Mucosa of rectum (tissue), 2 donors: Measurements from ENCODE around the gene SERPING1.

ENCODE experiments used
- H3K27ac ChIP-seq, 2 donors: one replicate each; pipeline ENCODE4 v1.7.0; 2013; ENCODE audit warnings: inconsistent platforms in 2 of 2, low read depth in 2 of 2, low read length in 2 of 2
- H3K27me3 ChIP-seq, 2 donors: one replicate each; pipeline ENCODE4 v1.7.0; 2013; ENCODE audit warnings: low read length in 2 of 2; ENCODE audit not compliant: control insufficient read depth in 2 of 2, insufficient read depth in 2 of 2
- H3K36me3 ChIP-seq, 2 donors: one replicate each; pipeline ENCODE4 v1.7.0; 2013; ENCODE audit warnings: low read length in 2 of 2; ENCODE audit not compliant: control insufficient read depth in 2 of 2, insufficient read depth in 2 of 2
- H3K4me1 ChIP-seq, 2 donors: one replicate each; pipeline ENCODE4 v1.7.0; 2013; ENCODE audit warnings: low read length in 2 of 2, mild to moderate bottlenecking in 1 of 2; ENCODE audit not compliant: control insufficient read depth in 2 of 2, insufficient read depth in 2 of 2
- H3K4me3 ChIP-seq, 2 donors: one replicate each; pipeline ENCODE4 v1.7.0; 2013; ENCODE audit warnings: low read length in 2 of 2
- H3K9ac ChIP-seq, 2 donors: one replicate each; pipeline ENCODE4 v1.7.0; 2013; ENCODE audit warnings: low read length in 2 of 2, low read depth in 1 of 2, mild to moderate bottlenecking in 1 of 2
- H3K9me3 ChIP-seq, 2 donors: one replicate each; pipeline ENCODE4 v1.7.0; 2013; ENCODE audit warnings: low read length in 2 of 2; ENCODE audit not compliant: control insufficient read depth in 2 of 2
- donor health status: healthy.
- donor health status: Normal muscosa, but diverticular disease.

Gene SERPING1

DNA sequence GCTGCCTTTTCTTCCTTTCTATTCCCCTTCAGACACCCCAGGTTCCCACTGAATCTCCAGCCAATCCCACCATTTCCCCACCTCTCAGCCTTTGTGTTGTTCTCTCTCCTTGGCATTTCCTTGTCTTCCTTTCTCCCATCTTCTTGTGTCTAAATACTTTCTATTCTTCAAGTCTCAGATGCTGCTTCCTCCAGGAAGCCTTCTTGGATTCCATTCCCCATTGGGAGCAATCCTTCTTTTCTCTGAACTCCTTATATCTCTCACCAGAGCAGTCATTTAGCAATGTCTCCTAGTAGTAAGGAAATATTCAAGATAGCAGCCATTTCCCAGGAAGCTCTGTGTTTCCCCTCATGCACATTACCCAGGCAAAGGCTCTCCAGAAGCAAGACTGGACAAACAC is 36.8 kb downstream of the SERPING1 start:
- peaks cover 3 to 4% of the 10 kb centered on the region in 2 donors for H3K4me1 ChIP-seq
- H3K9me3 ChIP-seq, result no peaks in the 10 kb centered on the region
- H3K4me3 ChIP-seq, result no peak overlapping the region
- peaks cover 20 to 31% of the 10 kb centered on the region in 2 donors for H3K27me3 ChIP-seq
- no peak overlapping the region for H3K27ac ChIP-seq
- no peak overlapping the region for H3K9ac ChIP-seq
- no peaks in the 10 kb centered on the region for H3K36me3 ChIP-seq

DNA sequence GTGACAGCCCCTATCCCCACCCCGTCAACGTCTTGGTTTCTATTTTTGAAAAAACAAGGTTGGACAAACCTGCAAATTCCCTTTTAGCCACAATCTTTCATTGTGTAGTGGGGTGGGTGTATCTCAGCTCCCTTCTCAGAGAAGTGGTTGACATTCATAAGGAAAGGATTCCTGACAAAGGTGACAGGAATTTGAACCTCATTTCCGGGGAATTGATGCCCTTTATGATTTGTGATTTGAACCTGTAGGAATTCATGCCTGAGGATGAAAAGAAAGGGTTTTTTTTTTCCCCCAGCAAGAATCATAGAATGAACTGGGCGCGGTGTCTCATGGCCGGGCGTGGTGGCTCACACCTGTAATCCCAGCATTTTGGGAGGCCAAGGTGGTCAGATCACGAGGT is 37.8 kb downstream of the SERPING1 start:
- H3K27me3 ChIP-seq, result peaks cover 20 to 38% of the 10 kb centered on the region in 2 donors
- H3K9ac ChIP-seq, result no peak overlapping the region
- no peak overlapping the region for H3K27ac ChIP-seq
- no peaks in the 10 kb centered on the region for H3K9me3 ChIP-seq
- no peaks in the 10 kb centered on the region for H3K36me3 ChIP-seq
- no peak overlapping the region for H3K4me3 ChIP-seq
- H3K4me1 ChIP-seq, result peaks cover 5 to 9% of the 10 kb centered on the region in 2 donors

GRCh38 chr11:57637626-57638004 is 40.1 kb downstream of the SERPING1 start:
- H3K27me3 ChIP-seq, result peaks cover 17 to 37% of the 10 kb centered on the region in 2 donors
- peaks cover 5 to 9% of the 10 kb centered on the region in 2 donors for H3K4me1 ChIP-seq
- no peak overlapping the region for H3K27ac ChIP-seq
- H3K36me3 ChIP-seq, result no peaks in the 10 kb centered on the region
- no peaks in the 10 kb centered on the region for H3K9me3 ChIP-seq
- no peak overlapping the region for H3K9ac ChIP-seq
- peak overlapping the region; percentile 49 to 77 for H3K4me3 ChIP-seq

- H3K36me3 ChIP-seq, result no peaks in the 10 kb centered on the region
- H3K27me3 ChIP-seq, result peaks cover 15 to 34% of the 10 kb centered on the region in 2 donors
- peak overlapping the region in 1 of 2 donors; percentile 63 for H3K27ac ChIP-seq
- H3K9me3 ChIP-seq, result no peaks in the 10 kb centered on the region
- peaks cover 5 to 9% of the 10 kb centered on the region in 2 donors for H3K4me1 ChIP-seq
- H3K9ac ChIP-seq, result peak overlapping the region; percentile 44 to 60
- H3K4me3 ChIP-seq, result peak overlapping the region; percentile 77 to 82
Observed at GRCh38 chr11:57638005-57638781, 40.7 kb downstream of the SERPING1 start.

DNA sequence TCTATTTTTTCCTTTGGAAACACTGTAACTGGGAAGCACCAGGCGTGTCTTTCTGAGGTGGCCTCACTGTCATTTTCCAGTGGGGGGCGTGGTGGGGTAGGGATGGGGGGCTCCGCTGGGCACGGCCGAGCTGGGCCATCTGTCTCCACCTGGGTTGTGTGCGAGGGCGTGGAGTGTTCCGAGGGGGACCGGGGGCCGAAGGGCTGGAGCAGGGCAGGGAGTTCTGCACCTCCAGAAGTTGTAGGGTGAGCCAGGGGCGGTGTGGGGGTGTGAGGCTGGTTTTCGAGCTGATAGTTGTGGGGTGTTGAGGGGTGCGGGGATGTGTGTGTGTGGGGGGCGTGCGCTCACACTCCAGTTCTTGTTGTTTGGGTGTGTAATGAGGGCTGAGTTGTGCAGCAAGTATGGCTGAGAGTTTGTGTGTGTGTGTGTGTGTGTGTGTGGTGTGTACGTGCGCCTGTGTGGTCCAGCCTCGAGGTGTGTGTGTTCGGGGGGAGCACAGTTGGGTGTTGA is 41.4 kb downstream of the SERPING1 start:
- Histone ChIP-seq H3K9ac (peak overlapping the region; percentile 44 to 60), H3K9me3 (no peaks in the 10 kb centered on the region), H3K36me3 (no peaks in the 10 kb centered on the region), H3K4me3 (peak overlapping the region; percentile 77 to 82), H3K27me3 (peaks cover 10 to 33% of the 10 kb centered on the region in 2 donors), H3K27ac (no peak overlapping the region), H3K4me1 (peaks cover 5 to 9% of the 10 kb centered on the region in 2 donors)

GRCh38 chr11:57639321-57640067 is 42.0 kb downstream of the SERPING1 start:
- H3K36me3 ChIP-seq, result no peaks in the 10 kb centered on the region
- H3K27me3 ChIP-seq, result peaks cover 6 to 29% of the 10 kb centered on the region in 2 donors
- peaks cover 5 to 9% of the 10 kb centered on the region in 2 donors for H3K4me1 ChIP-seq
- H3K9me3 ChIP-seq, result no peaks in the 10 kb centered on the region
- H3K4me3 ChIP-seq, result peak overlapping the region; percentile 77 to 82
- H3K9ac ChIP-seq, result no peak overlapping the region
- no peak overlapping the region for H3K27ac ChIP-seq

- Histone ChIP-seq H3K4me3 (no peak overlapping the region), H3K9ac (no peak overlapping the region)
Observed at GRCh38 chr11:57640068-57640800, 42.7 kb downstream of the SERPING1 start.

GRCh38 chr11:57641011-57641807 is 43.7 kb downstream of the SERPING1 start:
- Histone ChIP-seq H3K4me1 (peaks cover 12 to 21% of the 10 kb centered on the region in 2 donors), H3K9ac (no peak overlapping the region), H3K4me3 (no peak overlapping the region), H3K9me3 (no peaks in the 10 kb centered on the region), H3K27ac (no peak overlapping the region), H3K27me3 (peaks cover 14 to 26% of the 10 kb centered on the region in 2 donors), H3K36me3 (no peaks in the 10 kb centered on the region)

More at GRCh38 chr11:57640068-57640800, 42.7 kb downstream of the SERPING1 start:
- H3K9me3 ChIP-seq, result no peaks in the 10 kb centered on the region
- H3K27ac ChIP-seq, result no peak overlapping the region
- peaks cover 7 to 26% of the 10 kb centered on the region in 2 donors for H3K27me3 ChIP-seq
- H3K36me3 ChIP-seq, result no peaks in the 10 kb centered on the region
- peaks cover 8 to 16% of the 10 kb centered on the region in 2 donors for H3K4me1 ChIP-seq

DNA sequence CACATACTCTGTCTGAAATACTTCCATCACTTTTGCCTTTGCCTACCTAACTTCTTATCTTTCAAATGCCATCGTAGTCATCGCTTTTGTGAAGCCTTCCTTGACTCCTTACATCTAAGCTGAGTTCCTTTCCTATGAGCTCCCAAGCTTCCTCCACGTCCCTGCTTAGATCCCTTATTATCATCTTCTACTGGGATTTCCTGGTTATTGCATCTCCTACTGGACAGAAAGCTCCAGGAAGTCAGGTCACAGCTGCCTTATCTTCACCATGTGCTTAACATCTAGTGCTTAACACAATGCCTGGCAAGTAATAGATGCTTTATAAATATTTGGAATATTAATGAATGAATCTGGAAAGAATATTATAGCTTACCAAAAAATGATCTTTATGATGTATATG is 46.3 kb downstream of the SERPING1 start:
- Histone ChIP-seq H3K9ac (no peak overlapping the region), H3K4me1 (peaks cover 17 to 24% of the 10 kb centered on the region in 2 donors), H3K27me3 (peaks cover 35 to 37% of the 10 kb centered on the region in 2 donors), H3K4me3 (no peak overlapping the region), H3K36me3 (no peaks in the 10 kb centered on the region), H3K27ac (no peak overlapping the region), H3K9me3 (no peaks in the 10 kb centered on the region)
